HG03565 (cell line): ENCODE results near the gene DYNLT2.

Experiments used
- ATAC-seq: cut with Tn5 transposase; IDR thresholded peaks from one replicate; pipeline ENCODE4 v1.9.1; 2021; ENCODE audit warnings: mild to moderate bottlenecking, moderate library complexity; ENCODE audit not compliant: unreplicated experiment

The DYNLT2 gene

DNA sequence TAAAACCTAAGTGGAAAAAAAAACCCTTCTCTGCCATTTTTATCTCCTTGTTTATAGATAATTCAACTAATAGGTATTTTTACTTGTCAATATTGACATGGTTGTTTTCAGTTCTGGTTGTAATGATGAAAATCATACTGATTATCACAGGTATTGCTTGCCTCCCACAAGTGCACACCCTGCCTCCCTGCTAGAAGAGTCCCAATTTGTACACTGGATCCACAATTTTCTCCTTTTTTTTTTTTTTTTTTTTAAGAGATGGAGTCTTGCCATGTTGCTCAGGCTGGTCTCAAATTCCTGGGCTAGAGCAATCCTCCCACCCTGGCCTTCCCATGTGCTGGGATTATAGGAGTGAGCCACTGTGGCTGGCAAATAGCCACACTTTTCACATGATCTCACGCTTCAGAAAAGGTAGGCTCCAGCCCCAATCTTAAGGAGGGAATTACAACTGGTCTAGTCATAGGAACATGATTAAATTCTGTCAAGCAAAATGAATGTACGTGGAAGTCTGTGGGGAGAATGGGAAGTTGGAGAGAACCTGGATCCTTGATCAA is 12.3 kb downstream of the DYNLT2 start:
- no peak for ATAC-seq

DNA sequence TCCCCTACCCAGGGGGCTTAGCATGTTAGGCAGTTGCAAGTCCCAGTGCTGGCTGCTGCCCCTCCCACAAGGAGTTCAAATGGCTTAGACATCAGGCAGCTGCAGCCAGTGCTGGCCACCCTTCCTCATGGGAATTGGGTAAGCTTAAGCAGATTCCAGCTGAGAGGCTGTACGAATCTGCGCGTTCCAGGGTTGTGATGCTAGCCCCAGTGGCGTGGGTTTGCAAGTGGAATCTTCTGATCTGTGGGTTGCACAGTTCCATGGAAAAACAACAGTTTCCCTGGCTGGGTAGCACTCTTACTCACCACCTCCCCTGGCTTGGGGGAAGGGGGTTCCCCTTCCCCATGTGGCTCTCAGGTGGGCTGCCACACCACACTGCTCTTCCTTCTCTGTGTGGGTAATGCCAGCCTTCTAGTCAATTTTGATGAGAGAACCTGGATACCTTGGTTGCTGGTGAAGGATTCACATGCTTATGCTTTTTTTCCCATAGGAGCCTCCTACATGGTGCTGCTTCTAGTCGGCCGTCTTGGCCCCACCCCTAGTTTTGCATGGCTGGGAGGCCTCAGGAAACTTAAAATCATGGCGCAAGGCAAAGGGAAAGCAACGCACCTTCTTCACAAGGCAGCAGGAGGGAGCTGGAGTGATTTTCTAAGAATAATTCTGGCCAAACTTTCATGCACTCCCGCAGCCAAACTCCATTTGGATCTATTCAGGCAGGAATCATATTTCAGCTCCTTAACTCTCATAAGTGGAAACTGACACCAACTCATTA is 13.0 kb downstream of the DYNLT2 start:
- no peak for ATAC-seq

DNA sequence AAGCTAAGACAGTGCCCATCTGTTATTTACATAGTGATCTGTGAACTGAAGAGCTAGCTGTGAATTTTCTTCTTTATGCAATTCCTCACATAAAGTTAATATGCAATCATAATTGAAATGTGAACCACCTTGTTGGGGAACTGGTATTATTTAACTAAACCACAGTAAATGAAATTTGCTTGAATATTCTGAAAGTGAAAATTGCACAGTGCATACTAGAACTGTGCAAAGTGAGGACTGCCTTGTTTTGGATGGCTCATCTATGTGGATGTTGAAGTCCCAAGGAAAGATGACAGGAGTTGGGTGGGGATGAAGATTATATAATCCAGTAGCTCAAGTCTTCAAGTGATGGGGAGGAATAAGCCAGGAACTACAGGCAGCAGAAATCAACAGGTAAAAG is 21.4 kb downstream of the DYNLT2 start:
- ATAC-seq = no peak

DNA sequence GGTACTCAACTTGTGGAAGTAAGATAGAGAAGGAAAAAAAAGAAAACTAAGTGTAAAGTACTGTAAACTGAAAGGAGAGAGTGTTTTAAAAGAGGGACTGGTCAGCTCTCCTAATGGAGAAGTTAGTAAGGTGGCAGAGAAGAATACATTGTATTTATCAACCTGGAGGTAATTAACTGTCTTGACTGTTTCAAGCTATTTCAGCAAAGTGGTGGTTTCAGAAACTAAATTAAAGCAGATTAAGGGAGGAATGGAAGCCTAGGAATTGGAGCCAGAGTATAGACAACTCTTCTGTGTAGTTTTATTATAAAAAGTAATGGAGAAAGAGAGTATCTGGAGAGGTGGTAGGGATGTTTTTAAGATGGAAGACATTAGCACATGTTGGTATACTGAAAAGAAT is 24.4 kb downstream of the DYNLT2 start:
- no peak for ATAC-seq

DNA sequence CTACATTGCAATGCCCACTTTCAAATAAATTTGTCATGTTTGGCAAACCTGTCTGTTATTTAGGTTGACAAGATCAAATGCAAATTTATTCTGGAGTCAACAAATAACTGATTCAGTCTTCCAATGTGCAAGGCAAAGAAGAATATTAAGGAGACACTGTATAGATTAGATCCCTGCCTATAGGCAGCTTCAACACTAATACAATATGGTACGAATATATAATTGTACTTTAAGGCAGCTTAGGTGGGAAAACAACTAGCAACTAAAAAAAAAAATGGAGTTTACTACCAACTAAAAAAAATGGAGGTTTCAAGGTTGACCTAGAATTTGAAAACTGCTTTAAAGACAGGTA is 25.3 kb downstream of the DYNLT2 start:
- no peak for ATAC-seq

DNA sequence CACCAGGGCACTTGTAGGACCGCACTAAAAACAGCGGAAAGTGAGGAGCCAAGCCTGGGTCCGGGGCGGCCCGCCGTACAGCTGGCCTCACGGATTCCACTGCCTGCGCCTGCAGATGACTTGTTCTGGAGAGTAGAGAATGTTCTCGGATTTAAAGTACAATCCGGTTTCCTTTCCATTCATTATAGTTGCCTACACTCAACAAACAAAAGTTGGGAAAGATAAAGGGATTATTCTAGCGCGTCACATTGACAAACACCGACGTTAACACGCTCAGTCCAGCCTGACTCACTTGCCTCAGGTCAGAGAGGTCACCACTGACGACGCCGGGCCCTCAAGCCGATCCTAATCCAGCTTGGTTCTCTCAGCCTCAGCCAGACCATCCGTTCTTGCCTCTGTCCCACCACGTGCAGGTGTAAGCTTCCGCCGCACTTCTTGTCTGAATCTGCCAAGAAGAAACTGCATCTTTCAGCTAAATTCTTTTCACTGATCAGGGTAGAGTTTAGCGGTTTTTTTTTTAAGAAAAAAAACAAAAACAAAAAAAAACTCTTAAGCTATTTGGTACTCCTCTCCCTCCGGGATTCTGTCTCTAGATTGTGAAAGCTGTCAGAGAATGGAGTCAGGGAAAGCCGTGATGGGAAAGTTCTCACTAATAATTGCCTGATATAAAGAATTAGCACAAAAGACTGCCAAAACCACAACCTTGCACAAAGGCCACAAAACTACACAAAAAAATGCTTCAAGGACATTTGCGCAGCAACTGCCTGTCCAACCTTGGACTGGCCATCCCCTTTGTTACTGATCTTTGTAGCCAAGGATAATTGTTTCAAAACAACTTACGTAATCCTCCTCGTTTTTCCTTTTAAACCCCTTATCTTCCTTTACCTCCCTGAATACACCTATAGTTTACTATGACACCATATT is 26.0 kb downstream of the DYNLT2 start:
- peak; percentile 10 for ATAC-seq

DNA sequence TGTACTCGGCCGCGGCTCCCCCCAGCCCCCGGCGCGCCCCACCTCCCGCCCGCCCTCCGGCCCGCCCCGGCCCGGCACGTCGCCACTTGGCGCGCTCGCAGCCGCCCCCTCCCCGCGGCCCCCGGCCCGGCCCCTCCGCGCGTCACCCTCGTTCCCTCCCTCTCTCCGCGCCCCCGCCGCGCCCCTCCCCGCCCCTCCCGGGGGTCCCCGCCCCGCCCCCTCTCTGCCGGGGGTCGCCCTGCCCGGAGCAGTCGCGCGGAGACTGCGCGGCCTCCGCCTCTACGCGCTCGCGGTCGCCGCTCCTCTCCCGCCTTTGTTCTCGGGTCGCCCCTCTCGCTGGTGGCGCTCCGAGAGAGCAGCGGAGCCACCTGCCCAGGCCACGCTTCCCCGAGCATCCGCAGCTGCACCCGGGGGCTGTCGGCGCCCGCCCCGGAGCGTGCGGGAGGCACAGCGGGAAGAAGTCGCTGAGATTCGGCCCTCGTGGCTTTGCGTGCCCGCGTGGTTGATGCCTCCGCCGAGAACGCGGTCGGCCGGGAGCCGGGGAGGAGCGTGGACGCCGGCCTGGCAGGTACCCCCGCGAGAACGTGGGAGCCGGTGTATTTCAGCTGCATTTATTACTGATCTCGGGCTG is 26.8 kb downstream of the DYNLT2 start, which contains the start of gene PHF10:
PHF10 (minus strand) TSS at position 7 of the 631 bp plus-strand sequence. CDS start 569 bp downstream, outside the sequence.
- peak; percentile 19 for ATAC-seq

DNA sequence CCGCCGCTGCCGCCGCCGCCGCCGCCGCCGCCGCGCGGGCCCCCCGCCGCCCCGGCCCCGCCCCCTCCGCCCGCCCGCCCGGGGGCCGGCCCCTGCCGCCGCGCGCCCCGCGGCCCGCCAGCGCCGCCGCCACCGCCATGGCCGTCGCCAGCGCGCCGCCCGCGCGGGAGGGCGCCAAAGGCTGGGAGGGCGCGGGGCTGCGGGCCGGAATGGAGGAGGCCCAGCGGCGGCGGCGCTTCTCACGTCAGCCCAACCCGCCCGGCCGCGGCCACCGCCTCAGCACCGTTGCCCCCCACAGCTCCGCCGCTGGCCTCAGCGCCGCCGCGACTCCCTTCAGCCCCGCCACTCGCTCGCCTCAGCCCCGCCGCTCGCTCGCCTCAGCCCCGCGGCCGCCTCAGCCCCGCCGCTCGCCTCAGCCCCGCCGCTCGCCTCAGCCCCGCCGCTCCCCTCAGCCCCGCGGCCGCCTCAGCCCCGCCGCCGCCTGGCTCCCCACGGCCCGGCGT is 27.3 kb downstream of the DYNLT2 start:
- ATAC-seq = peak; percentile 22

DNA sequence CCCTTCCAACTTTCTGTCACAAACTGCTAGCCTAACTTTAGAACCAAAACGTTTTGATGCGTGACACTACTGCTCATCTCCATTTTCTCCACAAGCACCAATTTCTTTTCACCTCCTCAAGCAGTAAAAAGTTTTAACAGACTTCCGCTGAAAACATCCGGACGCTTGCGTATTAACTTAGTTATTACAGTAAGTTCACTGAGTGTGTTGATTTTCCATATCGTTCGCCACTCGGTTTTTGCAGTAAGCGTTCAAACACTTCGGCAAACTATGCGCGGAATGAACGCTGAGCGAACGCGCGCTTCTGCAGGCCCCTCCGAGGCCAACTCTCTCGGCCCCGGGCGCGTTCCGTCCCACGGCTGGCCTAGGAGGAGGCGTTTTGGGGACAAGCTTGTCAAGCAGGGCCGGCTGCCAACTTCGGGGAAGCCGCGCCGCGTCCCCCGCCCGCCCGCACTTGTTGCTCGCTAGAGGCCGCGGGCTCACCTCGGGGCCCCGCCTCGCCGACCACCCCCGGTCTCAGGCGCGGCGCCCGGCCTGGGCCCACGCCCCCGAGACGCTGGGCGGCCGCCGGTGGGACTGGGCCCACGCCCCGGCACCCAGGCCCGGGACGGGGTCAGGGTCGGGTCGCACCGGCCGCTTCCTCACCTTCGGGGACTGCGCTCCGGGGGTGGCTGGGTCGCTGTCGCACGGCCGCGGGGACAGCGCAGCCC is 28.0 kb downstream of the DYNLT2 start:
- ATAC-seq = peak; percentile 31

DNA sequence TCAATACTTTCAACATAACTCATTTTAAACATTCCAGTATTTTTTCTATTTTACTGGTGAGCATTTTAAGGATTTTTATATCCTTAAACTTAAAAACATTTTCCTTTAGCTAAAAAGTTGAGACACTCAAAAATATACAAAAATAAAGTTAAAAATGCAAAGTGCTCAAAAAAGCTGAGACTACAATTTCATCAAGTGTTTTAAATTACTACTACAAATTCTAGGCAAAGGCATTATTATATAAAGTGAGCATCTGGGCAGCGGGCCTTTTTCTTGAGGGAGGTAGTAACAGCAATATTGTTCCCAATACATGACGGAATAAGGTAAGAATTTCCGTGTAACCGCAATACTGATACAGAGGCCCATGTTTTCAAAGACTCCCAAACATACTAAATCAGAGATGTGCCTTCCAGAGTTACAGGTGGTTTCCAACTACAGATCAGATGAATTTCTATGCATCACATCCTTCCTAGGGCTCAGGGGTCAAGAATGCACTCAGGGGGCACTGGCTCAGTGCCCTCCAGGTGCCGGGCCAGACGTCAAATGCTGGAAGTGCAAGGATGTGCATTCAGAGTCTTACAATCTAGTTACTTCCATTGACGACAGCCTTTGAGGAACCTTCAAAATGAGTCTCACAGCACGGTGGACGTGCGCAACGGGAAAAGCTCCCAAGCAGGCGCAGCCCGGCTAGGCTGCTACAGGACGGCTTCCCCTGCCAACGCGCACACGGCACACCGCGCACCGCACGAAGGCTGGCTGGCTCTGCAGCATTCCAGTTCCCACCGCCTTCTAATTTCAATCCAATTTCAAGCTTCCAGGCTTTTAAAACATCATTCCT is 28.8 kb downstream of the DYNLT2 start:
- ATAC-seq = no peak

DNA sequence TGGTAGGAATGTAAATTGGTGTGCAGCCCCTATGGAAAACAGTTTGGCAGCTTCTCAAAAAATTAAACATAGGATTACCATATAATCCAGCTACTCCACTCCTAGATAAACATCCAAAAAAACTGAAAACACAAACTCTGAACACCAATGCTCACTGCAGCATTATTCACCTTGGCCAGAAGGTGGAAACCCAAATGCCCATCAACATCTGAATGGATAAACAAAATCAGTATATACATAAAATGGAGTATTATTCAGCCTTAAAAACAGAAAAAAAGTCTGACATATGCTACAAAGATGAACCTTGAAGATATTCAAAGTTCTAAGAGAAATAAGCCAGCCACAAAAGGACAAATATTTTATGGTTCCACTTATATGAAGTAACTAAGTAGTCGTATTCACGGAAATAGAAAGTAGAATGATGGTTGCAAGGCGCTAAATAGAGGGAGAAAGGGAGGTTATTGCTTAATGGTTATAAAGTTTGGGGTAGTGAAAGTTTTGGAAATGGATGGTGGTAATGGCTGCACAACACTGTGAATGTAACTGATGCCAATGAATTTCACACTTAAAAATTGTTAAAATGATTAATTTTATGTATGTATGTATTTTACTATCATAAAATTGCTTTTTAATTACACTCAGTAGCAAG is 31.0 kb downstream of the DYNLT2 start:
- ATAC-seq = no peak

DNA sequence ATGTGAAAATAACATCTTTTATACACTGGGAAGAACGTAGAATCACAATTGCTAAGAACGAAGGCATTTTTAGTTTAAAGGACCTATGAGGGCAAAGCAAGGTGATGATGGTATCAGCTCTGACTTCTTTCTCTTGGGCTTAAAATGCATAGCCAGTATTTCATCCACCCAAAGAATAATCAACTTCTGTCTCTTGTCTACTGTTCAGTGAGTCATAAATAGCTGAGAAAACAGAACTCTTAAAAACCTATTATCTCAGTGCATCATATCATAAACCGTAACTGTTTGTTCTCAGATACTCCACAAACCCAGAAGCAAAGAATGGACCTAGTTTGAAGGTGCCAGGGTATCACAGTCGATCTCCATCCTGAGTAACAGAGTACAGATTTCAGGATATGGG is 32.3 kb downstream of the DYNLT2 start:
- ATAC-seq = no peak

DNA sequence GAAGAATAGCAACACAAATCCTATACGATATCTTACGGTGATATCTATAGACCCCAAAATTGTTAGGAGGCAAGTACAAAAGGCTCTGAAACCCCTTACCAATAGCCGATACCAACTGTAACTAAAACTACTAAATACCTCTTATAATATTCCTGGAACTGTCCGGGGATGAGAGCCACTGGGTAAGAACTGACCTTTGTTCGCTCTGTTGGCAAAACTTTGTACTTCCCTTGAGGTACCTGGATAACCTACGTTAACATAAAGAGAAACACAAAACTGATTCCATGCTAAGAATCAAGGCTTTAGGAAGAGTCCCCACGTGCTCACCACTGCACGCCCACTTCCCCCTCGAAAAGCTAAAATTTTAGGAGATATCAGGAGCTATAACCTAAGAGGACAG is 36.8 kb downstream of the DYNLT2 start:
- ATAC-seq = no peak

DNA sequence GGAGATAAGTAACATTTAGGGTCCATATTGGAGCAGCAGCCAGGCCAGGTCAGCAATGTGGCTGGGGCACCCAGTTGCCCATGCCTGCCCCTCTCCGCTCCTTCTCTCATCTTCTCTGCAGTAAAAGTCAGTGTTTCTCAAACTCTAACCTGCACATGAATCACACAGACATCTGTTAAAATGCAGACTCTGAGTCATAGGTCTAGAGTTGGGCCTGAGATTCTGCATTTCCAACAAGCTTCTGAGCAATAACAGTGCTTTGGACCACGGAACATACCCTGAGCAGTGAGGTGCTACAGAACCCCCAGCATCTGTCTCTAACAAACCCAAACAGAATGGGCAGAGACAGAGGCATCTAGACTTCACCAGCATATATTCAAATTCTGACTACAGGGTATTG is 37.2 kb downstream of the DYNLT2 start:
- ATAC-seq = no peak

DNA sequence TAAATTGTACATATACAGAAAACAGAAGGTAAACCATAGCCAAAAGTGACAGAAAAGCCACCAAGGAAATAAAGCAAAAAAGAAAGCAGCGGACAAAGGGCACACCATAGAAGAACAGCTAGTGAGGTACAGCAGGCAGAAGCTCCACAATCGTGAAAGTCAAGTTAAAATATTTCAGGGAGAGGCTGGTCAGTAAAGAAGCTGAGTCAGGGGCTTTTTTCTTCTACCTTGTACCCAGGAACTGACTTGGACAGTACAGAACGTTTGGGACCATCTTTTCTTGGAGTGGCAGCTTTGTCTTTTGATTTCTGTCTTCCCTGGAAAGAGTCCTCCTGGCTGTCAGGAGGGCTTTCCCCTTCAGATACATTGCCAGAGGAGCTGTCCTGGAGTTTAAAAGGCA is 41.4 kb downstream of the DYNLT2 start:
- no peak for ATAC-seq

DNA sequence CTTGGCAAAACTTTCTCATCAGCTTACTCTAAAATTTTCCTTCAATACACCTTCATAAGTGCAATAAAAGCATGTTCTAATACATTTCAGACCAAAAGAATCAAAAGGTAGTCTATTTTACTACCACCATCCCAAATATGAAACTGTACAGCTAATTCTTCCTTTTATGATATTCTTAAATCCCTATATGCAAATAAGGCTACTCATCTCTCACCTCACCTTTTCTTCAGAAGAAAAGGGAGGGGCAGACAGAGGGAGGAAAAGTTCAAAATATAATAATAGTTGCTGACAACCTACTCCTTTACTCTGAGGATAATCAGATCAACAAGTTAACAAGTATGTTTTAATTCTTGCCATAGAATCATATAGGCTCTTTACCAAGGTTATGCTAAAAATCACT is 42.1 kb downstream of the DYNLT2 start:
- ATAC-seq = no peak

DNA sequence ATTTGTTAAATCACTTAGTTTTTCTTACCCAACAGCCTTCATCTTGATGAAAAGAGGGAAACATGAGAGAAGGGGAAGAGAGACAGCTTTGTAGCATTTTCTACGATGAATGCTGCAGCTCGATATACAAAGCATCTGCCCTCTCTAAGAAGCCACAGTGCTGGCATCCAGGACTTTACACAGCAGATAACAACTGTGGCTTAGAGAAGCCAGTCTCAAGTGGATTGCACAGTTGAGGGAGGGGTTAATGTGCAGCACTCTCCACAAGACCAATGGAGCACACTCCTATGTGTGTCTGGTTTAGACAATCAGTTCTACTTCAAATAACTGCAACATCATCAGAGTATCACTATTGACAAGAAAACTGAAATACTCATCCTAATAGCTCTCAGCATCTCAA is 43.6 kb downstream of the DYNLT2 start:
- ATAC-seq = no peak

DNA sequence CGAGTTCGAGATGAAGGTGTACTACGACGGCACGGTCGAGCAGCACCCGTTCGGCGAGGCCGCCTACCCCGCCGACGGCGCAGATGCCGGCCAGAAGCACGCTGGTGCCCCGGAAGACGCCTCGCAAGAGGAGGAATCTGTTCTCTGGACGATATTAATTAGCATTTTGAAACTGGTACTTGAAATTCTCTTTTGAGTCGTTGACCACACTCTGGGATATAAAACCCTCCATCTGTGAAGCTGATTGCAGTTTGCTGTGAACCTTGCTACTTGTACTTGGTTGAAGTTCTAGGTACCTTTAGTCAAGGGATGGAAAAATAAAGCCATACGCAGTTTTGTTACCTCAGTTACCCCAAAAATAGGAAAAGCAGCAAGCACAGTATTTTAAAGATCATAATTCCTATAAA is 48.5 kb downstream of the DYNLT2 start:
- ATAC-seq = peak; percentile 13
